GM18861 (cell line): Measurements from ENCODE around the gene LRRC23.

Source experiments
- ATAC-seq: cut with Tn5 transposase; IDR thresholded peaks from one replicate; pipeline ENCODE4 v1.9.1; 2021; ENCODE audit not compliant: unreplicated experiment

Gene LRRC23

GRCh38 chr12:6955108-6956020 lies 50.7 kb downstream of the LRRC23 start:
- no peak for ATAC-seq

GRCh38 chr12:6956021-6956727 lies 51.6 kb downstream of the LRRC23 start:
- ATAC-seq: no peak

GRCh38 chr12:6957151-6957701 lies 52.6 kb downstream of the LRRC23 start:
- ATAC-seq: no peak

GRCh38 chr12:6957741-6958608 lies 53.4 kb downstream of the LRRC23 start:
- no peak for ATAC-seq

- ATAC-seq: no peak
Observed at GRCh38 chr12:6958609-6959057, 54.0 kb downstream of the LRRC23 start.

GRCh38 chr12:6959058-6959804 lies 54.6 kb downstream of the LRRC23 start:
- peak; percentile 35 for ATAC-seq

GRCh38 chr12:6959805-6960592 lies 55.4 kb downstream of the LRRC23 start:
- no peak for ATAC-seq

GRCh38 chr12:6960593-6961277 lies 56.1 kb downstream of the LRRC23 start:
- ATAC-seq: no peak

GRCh38 chr12:6961278-6961694 lies 56.7 kb downstream of the LRRC23 start:
- peak; percentile 18 for ATAC-seq

GRCh38 chr12:6961695-6962284 lies 57.2 kb downstream of the LRRC23 start:
- ATAC-seq: peak; percentile 20

GRCh38 chr12:6962285-6963015 lies 57.8 kb downstream of the LRRC23 start:
- no peak for ATAC-seq

- no peak for ATAC-seq
Observed at GRCh38 chr12:6963016-6963731, 58.6 kb downstream of the LRRC23 start.
